COLO668 (cell line): ENCODE results near the gene DOC2A.
A peak's percentile ranks its signal among the peaks of the same experiment; 100 is the strongest.
"Not testable (repeated sequence)": the region's sequence is repeated elsewhere in the genome, so short reads cannot be mapped to it uniquely, and the experiment has no call there.

Experiments used
- DNase-seq: peaks from one replicate; lab custom pipeline; 2025; ENCODE audit not compliant: unreplicated experiment; lab: John Stamatoyannopoulos, UW

The DOC2A gene

GRCh38 chr16:30027588-30028437, 17.0 kb upstream of the DOC2A start:
- DNase-seq: no peak

DNA sequence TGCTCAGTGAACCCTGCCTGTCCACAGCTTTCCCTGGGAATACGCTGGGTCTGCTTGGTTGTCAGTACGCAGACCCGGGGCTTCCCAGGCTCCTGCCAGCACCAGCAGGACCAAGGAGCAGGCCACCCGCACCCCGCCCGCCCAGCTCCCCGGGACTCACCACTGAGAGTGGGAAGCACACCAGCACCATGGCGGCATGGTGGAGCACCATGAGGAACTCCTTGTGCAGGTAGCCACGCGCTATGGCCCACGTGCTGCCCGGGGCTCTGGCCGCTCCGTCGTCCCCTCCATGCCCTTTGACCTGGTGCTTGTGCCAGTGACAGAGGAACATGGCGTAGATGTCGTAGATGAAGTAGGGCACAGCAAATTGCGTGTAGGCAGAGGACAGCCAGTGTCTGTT, 15.6 kb upstream of the DOC2A start:
- DNase-seq: no peak

GRCh38 chr16:30025574-30025973, 14.7 kb upstream of the DOC2A start:
- DNase-seq: no peak

DNA sequence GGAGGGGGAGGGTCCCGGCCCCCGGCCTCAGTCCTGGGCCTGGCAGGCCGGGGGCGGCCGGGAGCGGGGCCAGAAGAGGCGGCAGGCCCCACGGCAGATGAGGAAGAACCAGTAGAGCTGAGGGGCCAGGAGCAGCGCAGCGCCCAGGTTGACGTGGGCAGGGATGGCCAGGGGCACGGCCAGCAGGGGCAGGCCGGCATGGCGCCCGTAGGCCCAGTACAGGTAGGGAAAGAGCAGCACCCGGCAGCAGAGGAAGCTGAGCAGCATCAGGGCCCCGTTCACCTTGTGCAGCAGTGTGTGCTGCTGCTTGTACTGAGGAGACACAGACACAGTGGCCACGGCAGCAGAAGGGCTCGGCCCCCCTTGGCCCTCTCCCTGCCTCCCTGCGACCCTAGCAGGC, 14.3 kb upstream of the DOC2A start:
- no peak for DNase-seq

DNA sequence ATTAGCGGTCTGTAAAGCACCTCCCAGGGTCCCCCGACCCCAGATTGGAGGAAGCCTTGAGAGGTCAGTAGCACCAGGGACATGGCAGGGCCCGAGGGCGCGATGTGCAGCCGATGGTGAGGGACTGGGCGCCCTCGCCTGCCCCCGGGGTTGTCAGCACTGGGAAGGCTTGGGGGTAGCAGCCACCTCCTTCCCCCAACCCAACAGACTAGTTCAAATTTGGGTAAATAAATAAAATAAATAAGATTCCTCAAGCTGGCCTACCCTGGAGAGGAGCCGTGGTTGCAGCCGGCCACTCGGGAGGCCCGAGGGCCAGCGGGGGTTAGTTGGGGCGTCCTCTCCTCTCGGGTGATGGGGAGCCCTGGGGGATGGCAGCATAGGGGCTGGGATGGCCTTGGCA, 13.6 kb upstream of the DOC2A start:
- no peak for DNase-seq

- no peak for DNase-seq
These were observed 12.8 kb upstream of the DOC2A start for GRCh38 chr16:30023586-30023985.

GRCh38 chr16:30022887-30023286, 12.1 kb upstream of the DOC2A start, which contains the start of gene C16orf92:
Gene C16orf92 (plus strand): TSS chr16:30023198. CDS start chr16:30023341, 143 bp downstream.
- no peak for DNase-seq

DNA sequence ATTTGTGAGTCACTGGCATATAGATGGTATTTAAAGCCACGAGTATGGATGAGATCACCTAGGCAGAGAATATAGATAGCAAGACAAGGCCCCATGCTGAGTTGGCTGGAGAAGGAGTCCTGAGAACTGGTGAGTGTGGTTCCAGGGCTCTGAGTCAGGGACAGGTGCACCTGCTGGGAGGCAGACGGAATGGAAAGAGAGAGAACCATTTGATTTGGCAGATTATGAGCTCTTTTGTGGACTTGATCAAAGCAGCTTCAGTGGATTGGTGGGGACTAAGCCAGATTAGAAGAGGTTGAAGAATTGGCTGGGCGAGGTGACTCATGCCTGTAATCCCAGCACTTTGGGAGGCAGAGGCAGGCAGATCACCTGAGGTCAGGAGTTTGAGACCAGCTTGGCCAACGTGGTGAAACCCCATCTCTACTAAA, 7.9 kb upstream of the DOC2A start:
- peak; percentile 39 for DNase-seq

DNA sequence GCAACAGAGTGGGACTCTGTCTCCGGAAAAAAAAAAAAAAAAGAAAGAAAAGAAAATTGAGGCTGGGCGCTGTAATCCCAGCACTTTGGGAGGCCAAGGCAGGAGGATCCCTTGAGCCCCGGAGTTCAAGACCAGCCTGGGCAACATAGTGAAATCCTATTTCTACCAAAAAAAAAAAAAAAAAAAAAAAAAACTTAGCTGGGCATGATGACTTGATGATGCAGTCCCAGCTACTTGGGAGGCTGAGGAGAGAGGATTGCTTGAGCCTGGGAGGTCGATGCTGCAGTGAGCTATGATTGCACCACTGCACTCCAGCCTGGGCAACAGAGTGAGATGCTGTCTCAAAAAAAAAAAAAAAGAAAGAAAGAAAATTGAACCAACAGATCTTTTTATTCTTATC, 7.1 kb upstream of the DOC2A start:
- not testable (repeated sequence) for DNase-seq

DNA sequence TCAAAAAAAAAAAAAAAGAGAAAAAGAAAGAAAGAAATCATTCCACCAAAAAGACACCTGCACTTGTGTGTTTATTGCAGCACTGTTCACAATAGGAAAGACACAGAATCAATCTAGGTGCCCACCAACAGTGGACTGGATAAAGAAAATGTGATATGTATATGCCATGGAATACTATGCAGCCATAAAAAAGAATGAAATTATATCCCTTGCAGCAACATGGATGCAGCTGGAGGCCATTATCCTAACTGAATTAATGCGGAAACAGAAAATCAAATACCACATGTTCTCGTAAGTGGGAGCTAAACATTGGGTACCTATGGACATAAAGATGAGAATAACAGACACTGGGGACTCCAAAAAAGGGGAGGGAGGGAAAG, 6.4 kb upstream of the DOC2A start:
- no peak for DNase-seq

DNA sequence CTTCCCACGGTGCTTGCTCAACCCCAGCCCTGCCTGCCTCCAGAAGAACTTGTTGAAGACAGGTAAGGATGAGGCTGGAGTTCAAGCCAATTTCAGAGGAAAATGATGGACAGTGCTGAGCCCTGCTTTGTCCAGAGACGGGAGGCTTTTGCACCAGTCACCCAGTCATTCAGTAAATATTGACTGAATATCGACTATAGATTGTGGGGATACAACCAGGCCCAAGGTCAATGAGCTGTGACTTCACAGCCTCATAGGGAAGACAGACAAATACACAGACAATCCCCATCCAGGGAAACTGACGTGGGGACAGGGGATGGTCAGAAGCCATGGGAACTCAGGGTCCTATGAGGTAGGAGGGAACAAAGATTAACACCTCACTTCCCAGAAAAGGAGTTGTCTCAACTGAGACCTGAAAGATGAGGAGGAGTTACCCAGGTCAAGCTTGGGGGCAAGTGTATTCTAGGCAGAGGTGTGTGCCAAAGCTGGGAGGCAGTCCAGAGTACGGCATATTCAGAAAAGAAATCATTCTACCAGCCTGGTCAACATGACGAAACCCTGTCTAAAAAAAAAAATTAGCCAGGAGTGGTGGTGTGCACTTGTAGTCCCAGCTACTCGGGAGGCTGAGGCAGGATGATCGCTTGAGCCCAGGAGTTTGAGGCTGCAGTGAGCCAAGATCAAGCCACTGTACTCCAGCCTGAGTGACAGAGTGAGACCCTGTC, 5.9 kb upstream of the DOC2A start:
- DNase-seq: no peak

- not testable (repeated sequence) for DNase-seq
These were observed 4.6 kb upstream of the DOC2A start for GRCh38 chr16:30015450-30015849.

GRCh38 chr16:30012598-30012997, 1.8 kb upstream of the DOC2A start:
- DNase-seq: not testable (repeated sequence)

GRCh38 chr16:30011714-30012504, 1.1 kb upstream of the DOC2A start:
- no peak for DNase-seq

DNA sequence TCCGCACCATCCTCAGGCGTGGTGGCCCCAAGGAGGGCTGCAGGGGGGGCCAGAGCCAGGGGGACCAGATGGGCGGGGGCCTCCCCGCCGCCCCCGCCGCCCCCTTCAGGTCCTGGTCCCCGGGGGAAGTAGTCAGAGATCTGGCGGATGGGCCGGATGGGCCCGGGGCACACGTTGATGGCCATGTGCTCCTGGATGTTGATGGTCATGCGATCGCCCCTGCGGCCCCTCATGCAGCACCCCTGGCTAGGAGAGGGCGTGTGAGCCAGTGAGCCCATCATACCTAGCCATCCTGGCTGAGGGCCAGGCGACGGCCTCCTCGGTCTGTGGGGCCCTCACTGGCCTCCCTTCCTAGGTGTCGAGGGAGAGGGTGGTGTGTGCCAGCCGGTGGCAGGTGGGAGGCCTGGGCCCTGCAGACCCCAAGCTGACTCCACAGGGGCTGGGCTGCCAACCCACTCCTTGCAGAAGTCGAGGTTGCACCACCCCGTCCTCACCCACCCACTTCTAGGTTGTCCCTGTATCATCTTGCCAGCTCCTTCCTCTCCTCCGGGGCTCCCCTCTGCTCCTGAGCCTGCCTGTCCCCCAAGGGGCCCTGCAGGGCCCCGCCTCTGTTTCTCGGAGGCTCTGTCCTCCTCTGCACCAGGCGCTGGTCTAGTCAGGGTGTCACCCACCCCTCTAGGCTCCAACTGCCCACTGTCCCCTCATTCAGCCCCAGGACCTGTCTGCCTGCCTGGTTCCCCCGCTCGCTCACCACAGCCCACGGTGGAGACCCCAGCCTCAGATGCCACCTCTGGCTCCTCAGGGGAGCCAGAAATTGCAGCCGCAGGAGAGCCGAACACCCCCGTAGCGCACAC, 610 bp downstream of the DOC2A start:
- DNase-seq: peak; percentile 23

DNA sequence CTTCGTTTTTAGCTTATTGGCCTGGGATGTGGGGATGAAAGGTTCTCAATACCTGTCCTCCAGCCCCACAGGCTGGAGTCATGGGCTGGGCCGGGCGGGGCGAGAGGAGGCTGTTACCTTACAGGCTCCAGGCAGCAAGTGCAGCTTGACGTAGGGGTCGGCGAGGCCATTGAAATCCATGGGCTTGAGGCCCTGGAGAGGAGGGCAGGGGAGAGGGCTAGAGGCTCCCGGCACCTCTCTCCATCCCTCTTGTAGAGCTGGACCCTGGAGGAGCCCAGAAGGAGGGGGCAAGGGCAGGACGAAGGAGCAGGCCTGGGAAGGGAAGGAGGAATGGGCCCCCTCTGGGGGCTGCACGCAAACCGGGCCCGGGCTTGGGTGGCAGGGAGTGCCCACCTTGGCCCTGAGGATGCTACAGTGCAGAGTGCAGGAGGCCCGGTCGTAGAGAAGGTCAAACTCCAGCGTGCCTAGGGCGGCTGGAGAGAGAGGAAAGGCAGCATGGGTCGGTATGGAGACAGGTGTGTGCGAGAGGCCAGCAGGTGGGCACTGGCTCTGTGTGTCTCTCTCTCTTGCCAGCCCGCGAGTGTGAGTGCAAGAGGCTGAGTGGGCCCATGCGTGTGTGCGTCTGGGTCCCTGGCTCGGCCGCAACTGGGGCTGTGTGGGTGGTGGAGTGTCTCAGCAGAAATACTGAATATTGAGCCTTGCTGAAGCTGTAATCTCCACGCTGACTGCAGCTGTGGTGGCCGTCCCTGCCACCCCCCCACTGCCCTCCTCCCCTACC, 1.6 kb downstream of the DOC2A start:
- peak; percentile 61 for DNase-seq

- DNase-seq: no peak
These were observed 3.4 kb downstream of the DOC2A start for GRCh38 chr16:30007378-30007895.

- DNase-seq: no peak
These were observed 4.0 kb downstream of the DOC2A start for GRCh38 chr16:30006659-30007377.

DNA sequence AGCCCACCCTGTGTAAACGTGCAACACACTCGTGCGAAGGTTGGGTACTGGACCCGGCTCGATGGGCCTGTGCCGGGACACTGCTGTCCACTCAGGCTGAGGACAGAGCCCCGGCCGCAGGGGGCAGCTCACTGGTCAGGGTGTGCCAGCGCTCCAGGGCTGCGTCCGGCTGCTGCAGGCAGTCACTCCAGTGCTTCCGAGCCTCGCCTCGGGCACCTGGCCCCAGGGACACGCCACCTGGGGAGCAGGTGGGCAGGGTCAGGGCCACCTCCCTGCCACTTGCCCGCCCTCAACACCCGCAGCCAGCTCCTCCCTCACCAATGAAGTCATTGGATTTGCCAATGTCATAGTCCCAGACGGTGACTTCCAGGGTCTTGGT, 4.7 kb downstream of the DOC2A start:
- DNase-seq: peak; percentile 14
